Activated T-helper 9 cell treated with anti-CD3 and anti-CD28 coated beads, Interleukin-2, amount 50 U/mL, for 16 hours (primary cell): Measurements from ENCODE around the gene NEDD8.
"Not testable (repeated sequence)": the region's sequence is repeated elsewhere in the genome, so short reads cannot be mapped to it uniquely, and the experiment has no call there.

ENCODE experiments used
- DNase-seq: peaks from one replicate; pipeline ENCODE4 v3.0.0-alpha.2; 2020; ENCODE audit warnings: low read depth

The NEDD8 gene

GRCh38 chr14:24247422-24247821, 15.3 kb upstream of the NEDD8 start:
- no peak for DNase-seq

- DNase-seq, result no peak
Observed at GRCh38 chr14:24246765-24247212, 14.6 kb upstream of the NEDD8 start.

DNA sequence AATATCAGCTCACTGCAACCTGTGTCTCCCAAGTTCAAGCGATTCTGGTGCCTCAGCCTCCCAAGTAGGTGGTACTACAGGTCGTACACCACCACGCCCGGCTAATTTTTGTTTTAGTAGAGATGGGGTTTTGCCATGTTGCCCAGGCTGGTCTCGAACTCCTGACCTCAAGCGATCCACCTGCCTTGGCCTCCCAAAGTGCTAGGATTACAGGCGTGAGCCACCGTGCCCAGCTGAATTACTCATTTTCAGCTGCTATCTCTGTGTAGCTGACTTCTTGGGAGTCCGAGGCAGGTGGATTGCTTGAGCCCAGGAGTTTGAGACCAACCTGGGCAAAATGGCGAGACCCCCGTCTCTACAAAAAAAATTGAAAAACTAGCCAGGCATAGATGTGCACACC, 13.2 kb upstream of the NEDD8 start:
- not testable (repeated sequence) for DNase-seq

DNA sequence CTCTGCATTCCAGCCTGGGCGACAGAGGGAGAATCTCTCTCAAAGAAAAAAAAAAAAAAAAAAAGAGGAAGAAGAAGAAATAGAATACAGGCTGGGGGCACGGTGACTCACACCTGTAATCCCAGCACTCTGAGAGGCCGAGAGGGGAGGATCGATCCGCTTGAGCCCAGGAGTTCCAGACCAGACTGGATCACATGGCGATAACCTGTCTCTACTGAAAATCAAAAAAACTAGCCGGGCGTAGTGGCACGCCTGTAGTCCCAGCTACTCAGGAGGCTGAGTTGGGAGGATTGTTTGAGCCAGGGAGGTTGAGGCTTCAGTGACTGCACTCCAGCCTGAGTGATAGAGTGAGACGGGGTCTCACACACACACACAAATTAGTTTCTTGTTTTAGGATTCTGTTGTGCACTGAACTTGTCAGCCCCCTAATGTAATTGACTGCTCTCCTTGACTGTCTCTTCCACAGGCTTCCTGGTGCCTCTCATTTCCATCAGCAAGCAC, 11.2 kb upstream of the NEDD8 start:
- DNase-seq, result no peak

DNA sequence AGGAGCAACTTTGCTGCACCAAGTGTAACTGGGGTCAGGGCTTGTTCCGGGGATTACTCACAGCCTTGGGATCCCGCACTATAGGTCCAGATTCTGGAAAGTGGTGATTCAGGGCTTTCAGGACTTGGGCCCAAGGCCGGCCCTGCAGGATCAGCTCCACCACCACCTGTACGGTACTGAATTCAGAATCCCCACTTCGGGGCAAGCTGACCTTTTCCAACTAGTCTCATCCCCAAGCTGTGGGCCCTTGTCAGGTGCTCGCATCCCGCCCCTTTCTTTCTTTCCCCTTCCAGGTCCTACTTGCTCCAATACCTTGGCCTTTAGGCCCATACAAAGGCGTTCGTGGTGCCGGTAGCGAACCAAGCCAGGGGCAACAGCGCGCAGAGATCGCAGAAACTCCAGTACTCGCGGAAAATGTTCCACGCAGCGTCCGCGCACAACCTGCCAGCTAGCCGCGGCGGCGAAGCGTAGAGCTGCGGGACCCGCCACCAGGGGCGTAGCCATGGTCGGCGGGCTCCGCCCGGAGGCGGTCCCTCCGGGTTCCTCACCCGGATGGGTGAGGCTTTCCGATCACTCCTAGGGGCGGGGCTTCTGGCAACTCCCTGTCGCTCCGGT, 9.8 kb upstream of the NEDD8 start:
- peak; percentile 89 for DNase-seq

GRCh38 chr14:24240110-24240918, 8.1 kb upstream of the NEDD8 start:
- DNase-seq, result no peak

DNA sequence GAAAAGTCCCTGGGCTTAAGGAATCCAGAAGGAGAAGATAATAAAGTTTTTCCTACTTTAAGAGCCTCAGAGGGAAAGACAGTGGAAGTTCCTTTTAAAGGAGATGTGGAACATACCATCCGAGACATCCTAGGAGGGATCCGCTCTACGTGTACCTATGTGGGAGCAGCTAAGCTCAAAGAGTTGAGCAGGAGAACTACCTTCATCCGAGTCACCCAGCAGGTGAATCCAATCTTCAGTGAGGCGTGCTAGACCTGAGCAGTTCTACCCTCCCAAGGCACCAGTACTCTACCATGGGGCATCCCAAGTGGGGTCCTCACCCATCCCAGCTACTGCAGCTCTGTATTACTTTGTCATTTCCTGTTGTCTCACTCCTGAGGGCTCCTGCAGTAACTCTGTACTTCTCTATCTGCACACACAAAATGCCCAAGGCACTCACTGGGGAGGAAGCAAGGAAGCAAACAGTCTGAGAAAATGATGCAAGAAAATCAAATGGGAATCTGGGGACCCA, 6.4 kb upstream of the NEDD8 start:
- DNase-seq, result no peak

DNA sequence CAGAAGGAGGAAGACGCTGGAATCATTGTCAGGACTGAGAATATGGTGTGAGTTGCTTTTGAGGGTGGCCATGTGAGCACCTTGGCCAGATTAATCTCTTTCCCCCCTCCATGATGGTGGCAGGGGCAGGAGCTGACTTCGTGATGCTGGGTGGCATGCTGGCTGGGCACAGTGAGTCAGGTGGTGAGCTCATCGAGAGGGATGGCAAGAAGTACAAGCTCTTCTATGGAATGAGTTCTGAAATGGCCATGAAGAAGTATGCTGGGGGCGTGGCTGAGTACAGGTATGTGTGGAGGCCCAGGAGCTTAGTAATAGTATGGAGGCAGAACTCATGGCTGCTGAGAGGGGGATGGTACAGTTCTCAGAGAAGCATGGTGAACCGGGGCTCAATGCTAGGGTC, 6.0 kb upstream of the NEDD8 start:
- no peak for DNase-seq

DNA sequence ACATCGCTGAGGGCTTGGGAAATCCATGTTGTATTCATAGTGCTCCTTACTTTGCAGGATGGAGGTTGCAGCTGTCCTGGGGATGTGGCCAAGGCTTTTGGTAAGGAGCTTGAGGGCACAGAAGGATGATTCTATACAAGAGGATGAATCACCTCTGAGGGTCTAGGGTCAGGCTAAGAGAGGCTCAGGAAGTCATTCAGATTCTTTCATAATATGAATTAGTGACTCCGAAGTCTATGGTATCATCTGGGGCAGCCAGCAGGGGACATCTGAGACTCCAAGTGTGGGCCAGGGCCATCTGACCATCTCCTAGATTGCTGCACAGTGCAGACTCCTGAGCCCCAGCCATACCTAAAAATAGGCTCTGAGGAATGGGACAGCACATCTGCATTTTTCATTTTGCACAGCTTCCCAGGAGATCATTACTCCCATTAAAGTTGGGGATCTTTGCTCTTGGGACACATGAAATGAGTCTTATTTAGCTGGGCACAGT, 5.3 kb upstream of the NEDD8 start:
- DNase-seq, result no peak

DNA sequence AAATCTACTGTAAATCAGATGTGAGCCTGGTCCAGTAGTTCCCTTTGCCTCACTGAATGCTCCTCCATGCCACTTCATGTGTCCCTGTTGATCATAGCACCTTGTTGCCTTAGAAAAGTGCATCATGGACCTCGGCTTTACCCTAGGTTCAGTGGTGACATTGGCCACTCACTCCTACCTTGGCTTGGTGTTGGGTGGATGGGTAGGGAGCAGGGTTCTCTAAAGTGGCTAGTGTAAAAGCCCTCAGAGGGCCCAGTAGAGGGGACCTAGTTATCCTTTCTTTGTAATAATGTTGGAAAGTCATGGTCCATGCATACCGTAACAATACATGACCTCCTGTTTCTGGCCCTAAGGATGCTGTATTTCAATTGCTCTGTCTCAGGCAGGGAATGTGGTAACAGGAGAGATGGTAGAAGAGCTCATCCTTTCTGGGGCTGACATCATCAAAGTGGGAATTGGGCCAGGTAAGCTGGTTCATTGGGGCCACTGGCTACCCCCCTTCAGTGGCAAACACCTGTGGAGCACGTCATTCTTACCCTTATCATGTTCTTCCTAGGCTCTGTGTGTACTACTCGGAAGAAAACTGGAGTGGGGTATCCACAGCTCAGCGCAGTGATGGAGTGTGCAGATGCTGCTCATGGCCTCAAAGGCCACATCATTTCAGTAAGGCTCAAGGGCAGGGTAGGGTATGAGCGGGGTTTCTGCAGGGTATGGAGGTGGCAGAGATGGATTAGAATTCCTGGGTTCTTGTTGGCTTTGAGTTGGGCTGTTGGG, 4.7 kb upstream of the NEDD8 start:
- no peak for DNase-seq

DNA sequence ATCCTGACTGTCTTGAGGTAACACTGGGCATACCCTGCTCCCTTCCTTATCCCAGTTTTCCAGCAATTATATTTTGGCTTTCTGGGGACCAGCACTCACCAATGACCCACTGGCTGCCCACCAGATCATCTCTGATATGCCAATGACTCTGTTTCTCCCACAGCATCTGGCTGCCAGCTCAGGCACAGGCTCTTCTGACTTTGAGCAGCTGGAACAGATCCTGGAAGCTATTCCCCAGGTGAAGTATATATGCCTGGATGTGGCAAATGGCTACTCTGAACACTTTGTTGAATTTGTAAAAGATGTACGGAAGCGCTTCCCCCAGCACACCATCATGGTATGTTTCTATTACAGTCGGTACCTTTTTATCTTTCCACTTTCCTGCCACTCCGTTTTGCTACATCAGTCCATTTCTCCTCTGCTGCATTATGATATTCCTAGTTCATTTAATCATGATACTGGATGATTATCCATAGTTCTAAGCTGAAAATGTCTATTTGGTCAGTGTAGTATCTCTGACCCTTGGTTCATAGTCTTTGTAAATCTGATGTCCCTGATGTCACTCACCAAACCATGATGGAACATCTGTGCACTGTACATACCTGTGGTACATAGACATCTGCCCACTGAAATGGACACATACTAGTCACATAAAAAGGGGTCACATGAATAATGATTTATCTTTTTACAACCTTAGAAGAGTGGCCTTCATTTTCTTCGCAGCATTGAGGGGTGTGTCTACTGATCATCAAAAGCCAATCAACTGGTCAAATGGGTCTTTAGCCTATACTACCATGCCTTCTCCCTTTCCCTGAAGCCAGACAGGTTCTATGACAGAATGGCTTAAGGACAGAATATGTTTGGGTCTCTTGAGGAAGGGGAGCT, 3.9 kb upstream of the NEDD8 start:
- DNase-seq, result no peak

DNA sequence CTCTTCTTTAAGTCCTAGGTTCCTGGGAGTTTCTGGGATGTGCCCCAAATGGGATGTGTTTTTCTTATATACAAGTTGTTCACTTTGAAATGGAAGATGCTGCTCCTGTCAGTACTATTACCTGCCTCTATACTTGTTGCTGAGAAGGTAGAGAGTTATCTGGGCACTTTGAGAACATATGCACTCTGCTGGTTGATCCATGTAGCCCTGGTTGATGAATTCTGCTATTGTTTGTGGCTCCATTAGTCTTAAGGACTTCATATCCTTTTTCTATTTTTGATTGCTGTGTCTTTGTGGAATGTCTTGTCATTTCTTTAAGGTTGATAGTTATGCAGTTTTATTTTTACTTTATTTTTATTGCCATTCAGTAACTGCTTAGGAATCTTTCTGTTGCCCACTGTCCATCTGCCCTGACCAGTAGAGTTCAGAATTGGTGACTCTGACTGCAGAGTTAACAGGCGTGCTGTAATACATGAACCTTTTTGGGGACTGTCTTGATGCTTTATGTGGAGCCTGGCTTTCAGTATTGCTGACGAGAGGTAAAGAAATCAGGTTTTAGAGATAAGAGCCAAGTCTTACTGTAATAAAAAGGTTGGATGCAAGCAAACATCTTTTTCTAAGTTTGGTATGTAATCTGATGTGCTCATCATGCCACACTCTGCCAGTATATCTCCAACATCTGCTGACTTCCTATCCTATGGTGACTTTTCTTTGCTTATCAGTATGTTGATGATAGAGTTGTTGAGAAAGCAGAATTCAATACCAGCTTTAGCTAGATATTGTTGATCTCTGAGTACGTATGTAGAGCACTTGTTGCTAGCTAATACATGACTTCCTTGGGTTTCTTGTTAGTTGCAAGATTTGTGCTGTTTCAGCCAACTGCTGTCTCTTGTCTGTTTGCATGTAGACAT, 2.2 kb upstream of the NEDD8 start:
- no peak for DNase-seq

DNA sequence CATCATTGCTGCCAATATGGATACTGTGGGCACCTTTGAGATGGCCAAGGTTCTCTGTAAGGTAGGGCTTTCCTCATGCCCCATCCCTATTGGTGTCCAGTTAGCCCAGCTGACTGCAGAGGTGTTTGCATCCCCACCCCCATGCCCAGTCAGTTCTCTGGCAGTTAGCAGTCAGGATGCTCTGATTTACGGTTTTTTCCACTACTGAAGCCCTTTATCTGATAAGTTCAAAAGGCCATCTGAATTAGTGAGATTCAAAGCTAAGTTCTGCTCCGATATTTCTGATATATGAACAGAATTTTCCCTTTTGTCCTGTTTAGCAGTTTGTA, 1.3 kb upstream of the NEDD8 start:
- DNase-seq, result no peak

DNA sequence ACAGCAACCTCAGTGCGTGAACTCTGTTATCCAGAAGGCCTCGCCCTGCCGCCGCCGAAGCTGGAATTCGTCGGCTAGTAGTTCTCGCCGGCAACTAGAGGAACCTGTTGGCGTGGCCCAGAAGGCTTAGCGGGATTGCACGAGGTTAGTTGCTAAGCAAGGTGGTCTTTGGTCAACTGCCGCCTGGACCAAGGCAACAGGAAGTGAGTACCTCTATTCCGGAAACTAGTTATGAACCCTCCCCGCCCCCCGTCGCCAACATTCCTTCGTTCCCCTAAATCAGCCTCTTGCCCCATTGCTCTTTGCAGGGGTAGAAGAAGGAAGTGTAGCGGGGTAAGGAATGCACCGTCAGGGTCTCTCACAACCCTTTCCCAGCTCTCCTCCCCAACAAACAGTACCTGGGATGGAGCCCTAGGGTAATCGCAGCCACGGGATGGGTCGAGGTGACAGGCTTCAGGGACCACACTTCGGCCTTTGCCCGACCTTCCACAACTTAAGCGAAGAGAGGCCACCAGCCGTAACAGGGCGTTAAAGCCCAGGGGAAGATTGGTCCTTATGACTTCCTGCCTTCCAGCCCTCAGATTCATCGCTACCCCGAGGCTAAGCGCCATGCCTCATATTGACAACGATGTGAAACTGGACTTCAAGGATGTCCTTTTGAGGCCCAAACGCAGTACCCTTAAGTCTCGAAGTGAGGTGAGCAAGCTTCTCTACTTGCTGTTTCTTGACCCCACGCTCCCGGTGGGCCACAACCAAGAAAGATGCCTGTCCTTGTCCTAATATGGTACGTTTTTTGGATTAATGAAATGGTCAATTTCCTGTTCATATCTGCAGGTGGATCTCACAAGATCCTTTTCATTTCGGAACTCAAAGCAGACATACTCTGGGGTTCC, 724 bp upstream of the NEDD8 start, which contains the start of gene GMPR2:
TSS of gene GMPR2 (plus strand) at position 285 of the 893 bp plus-strand sequence. CDS start at position 610, 325 bp downstream.
- DNase-seq, result no peak

GRCh38 chr14:24231263-24232120, 675 bp downstream of the NEDD8 start:
- no peak for DNase-seq

GRCh38 chr14:24228902-24229301, 3.3 kb downstream of the NEDD8 start:
- no peak for DNase-seq

GRCh38 chr14:24226473-24226872, 5.7 kb downstream of the NEDD8 start:
- DNase-seq, result no peak

GRCh38 chr14:24224618-24225071, 7.5 kb downstream of the NEDD8 start:
- no peak for DNase-seq
